Endodermal cell (in vitro differentiated cells): ENCODE measurements around the gene TUBGCP3. TPM values are rescaled to one million over a fixed set of nuclear protein-coding genes. Genes with fewer than 3 reads are reported as not detected.

Experiments used
- DNase-seq: peaks from one replicate; pipeline ENCODE4 v3.0.0-alpha.2; 2017
- H3K27ac ChIP-seq: 2 replicates; pipeline ENCODE4 v1.5.1; 2013; ENCODE audit warnings: mild to moderate bottlenecking, low read depth, low read length, moderate library complexity
- H3K27me3 ChIP-seq: 2 replicates; pipeline ENCODE4 v1.6.1; 2013; ENCODE audit warnings: mild to moderate bottlenecking, low read length, moderate library complexity; ENCODE audit not compliant: insufficient read depth, control insufficient read depth, poor library complexity, severe bottlenecking
- H3K36me3 ChIP-seq: 2 replicates; pipeline ENCODE4 v1.7.0; 2013; ENCODE audit warnings: mild to moderate bottlenecking, low read length, moderate library complexity; ENCODE audit not compliant: control insufficient read depth, insufficient read depth
- H3K4me1 ChIP-seq: one replicate; pipeline ENCODE4 v1.7.0; 2013; ENCODE audit warnings: low read length; ENCODE audit not compliant: control insufficient read depth, insufficient read depth
- H3K4me3 ChIP-seq: 2 replicates; pipeline ENCODE4 v1.5.1; 2013; ENCODE audit warnings: mild to moderate bottlenecking, low read length, moderate library complexity
- H3K9ac ChIP-seq: 2 replicates; pipeline ENCODE4 v1.6.1; 2013; ENCODE audit warnings: mild to moderate bottlenecking, low read length, moderate library complexity; ENCODE audit not compliant: poor library complexity, severe bottlenecking; ENCODE audit errors: extremely low read depth
- H3K9me3 ChIP-seq: 2 replicates; pipeline ENCODE4 v1.6.1; 2013; ENCODE audit warnings: mild to moderate bottlenecking, low read length, moderate library complexity; ENCODE audit not compliant: control insufficient read depth
- H3K27ac Mint-ChIP-seq: 2 replicates; pipeline ENCODE4 v1.8.0; 2020; ENCODE audit warnings: mixed read lengths
- H3K27me3 Mint-ChIP-seq: 2 replicates; pipeline ENCODE4 v1.8.0; 2021; ENCODE audit warnings: mild to moderate bottlenecking, mixed read lengths; ENCODE audit not compliant: insufficient read depth
- H3K36me3 Mint-ChIP-seq: 2 replicates; pipeline ENCODE4 v1.8.0; 2020; ENCODE audit warnings: low read depth, mixed read lengths
- H3K4me1 Mint-ChIP-seq: 2 replicates; pipeline ENCODE4 v1.8.0; 2020; ENCODE audit warnings: mixed read lengths
- H3K4me3 Mint-ChIP-seq: 2 replicates; pipeline ENCODE4 v1.8.0; 2020; ENCODE audit warnings: mild to moderate bottlenecking, moderate library complexity, mixed read lengths
- H3K9me3 Mint-ChIP-seq: 2 replicates; pipeline ENCODE4 v1.8.0; 2020; ENCODE audit warnings: mild to moderate bottlenecking, mixed read lengths
- WGBS, 2 experiments: methylation state at CpG; one replicate each; pipeline versions ENCODE4 v1.1.5 to v1.1.7; 2013; ENCODE audit warnings: missing lambda C conversion rate in 2 of 2, mixed read lengths in 1 of 2; ENCODE audit not compliant: insufficient coverage in 1 of 2, insufficient read length in 1 of 2; 5-methylcytosine and 5-hydroxymethylcytosine counted together
- total RNA-seq, 2 donors: library from RNA; stranded (reverse); fragmentation: NEBNext Ultra II Directional in 1 of 2; extraction: Animal tissue kit (Norgen Biotek cat#: 25700) in 1 of 2; gene quantifications; 2 replicates in 1 of 2; 3 replicates in 1 of 2; pipeline ENCODE4 v1.2.1, GENCODE V29; 2021
- TF ChIP-seq, protein P1 (sequence below): fragments of 200-600 bp; sonication (generic); conservative IDR thresholded peaks from 2 replicates; pipeline ENCODE4 v1.5.0; 2021; ENCODE audit warnings: antibody characterized with exemption, mild to moderate bottlenecking

Gene TUBGCP3
- total RNA-seq, 2 donors from 2014 or later, result 34.7 to 55.3 TPM

DNA sequence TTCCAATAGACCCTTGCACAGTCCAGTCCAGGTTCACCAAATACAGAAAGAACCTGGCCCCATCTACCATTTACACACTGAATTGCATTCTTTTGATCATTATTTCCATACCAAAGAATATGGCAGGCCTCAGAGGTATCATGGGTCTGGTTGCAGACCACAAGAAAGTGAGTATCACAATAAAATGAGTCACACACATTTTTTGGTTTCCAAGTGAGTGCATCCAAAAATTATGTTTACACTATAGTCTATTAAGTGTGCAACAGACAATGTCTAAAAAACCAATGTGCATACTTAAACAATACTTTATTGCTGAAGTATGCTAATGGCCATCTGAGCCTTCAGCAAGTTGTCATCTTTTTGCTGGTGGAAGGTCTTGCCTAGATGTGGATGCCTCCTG lies 106.5 kb downstream of the TUBGCP3 start:
- Mint-ChIP-seq H3K27me3 (no peaks in the 10 kb centered on the region), H3K4me1 (no peaks in the 10 kb centered on the region), H3K27ac (no peak overlapping the region), H3K36me3 (peaks cover 11% of the 10 kb centered on the region), H3K4me3 (no peak overlapping the region), H3K9me3 (no peaks in the 10 kb centered on the region)
- Histone ChIP-seq H3K4me1 (no peaks in the 10 kb centered on the region), H3K9ac (no peak overlapping the region), H3K27me3 (no peaks in the 10 kb centered on the region), H3K9me3 (no peaks in the 10 kb centered on the region), H3K4me3 (no peak overlapping the region), H3K27ac (no peak overlapping the region), H3K36me3 (peaks cover 9% of the 10 kb centered on the region)
- TF ChIP-seq, protein P1, sequence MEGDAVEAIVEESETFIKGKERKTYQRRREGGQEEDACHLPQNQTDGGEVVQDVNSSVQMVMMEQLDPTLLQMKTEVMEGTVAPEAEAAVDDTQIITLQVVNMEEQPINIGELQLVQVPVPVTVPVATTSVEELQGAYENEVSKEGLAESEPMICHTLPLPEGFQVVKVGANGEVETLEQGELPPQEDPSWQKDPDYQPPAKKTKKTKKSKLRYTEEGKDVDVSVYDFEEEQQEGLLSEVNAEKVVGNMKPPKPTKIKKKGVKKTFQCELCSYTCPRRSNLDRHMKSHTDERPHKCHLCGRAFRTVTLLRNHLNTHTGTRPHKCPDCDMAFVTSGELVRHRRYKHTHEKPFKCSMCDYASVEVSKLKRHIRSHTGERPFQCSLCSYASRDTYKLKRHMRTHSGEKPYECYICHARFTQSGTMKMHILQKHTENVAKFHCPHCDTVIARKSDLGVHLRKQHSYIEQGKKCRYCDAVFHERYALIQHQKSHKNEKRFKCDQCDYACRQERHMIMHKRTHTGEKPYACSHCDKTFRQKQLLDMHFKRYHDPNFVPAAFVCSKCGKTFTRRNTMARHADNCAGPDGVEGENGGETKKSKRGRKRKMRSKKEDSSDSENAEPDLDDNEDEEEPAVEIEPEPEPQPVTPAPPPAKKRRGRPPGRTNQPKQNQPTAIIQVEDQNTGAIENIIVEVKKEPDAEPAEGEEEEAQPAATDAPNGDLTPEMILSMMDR, result no peak
- DNase-seq, result no peak

DNA sequence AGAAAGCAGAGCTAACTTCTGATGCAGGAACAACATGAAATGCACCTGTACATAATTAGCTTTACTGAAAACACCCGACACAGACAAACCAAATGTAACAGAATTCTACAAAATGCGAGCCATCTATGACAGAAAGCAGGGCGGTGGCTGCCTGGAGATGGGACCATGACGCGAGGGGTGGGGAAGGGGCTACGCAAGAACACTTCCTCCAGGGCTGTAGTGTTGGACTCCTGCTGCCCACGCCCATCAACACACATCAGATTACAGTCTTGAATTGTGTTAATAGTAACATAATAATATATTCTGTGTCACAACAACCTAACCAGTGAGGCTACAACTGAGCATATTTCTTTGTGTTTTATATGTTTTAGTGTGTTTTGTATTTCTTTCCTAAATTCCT lies 108.6 kb downstream of the TUBGCP3 start:
- Mint-ChIP-seq H3K27ac (no peak overlapping the region), H3K9me3 (no peaks in the 10 kb centered on the region), H3K4me3 (no peak overlapping the region), H3K27me3 (no peaks in the 10 kb centered on the region), H3K4me1 (no peaks in the 10 kb centered on the region), H3K36me3 (peaks cover 2% of the 10 kb centered on the region)
- DNase-seq, result no peak
- 89 to 93% methylated on average over 3 to 7 of the region's 7 CpGs for WGBS, 2 experiments
- no peaks in the 10 kb centered on the region for H3K36me3 ChIP-seq
- TF ChIP-seq, protein P1, result no peak
- H3K4me3 ChIP-seq, result no peak overlapping the region
- no peaks in the 10 kb centered on the region for H3K27me3 ChIP-seq
- no peak overlapping the region for H3K27ac ChIP-seq
- no peaks in the 10 kb centered on the region for H3K4me1 ChIP-seq
- H3K9ac ChIP-seq, result no peak overlapping the region
- H3K9me3 ChIP-seq, result no peaks in the 10 kb centered on the region

DNA sequence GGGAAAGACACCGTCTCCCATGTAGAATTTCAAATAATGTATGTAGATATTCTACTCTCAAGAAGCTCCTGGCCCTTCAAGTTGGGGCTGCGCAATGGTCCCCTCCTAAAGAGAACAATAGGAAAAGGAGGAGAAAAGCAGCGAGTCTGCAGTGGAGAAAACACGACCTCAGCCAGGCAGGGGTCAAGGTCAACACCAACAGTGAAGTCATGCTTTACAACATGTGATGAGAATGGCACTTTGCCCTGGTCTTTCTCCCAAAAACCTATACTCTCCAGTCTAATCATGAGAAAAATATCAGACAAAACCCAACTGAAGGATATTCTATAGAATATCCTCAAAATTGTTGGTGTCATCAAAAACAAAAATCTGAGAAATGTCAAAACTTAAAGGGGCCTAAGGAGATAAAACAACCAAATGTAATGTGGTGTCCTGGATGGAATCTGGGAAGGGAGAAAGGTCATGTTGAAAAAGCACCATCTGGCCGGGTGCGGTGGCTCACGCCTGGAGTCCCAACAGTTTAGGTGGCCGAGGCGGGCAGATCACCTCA lies 110.8 kb downstream of the TUBGCP3 start:
- Mint-ChIP-seq H3K27ac (no peak overlapping the region), H3K27me3 (no peaks in the 10 kb centered on the region), H3K4me1 (no peaks in the 10 kb centered on the region), H3K36me3 (no peaks in the 10 kb centered on the region), H3K9me3 (peaks cover 2% of the 10 kb centered on the region), H3K4me3 (no peak overlapping the region)
- Histone ChIP-seq H3K4me1 (no peaks in the 10 kb centered on the region), H3K4me3 (no peak overlapping the region), H3K36me3 (no peaks in the 10 kb centered on the region), H3K9ac (no peak overlapping the region), H3K27me3 (no peaks in the 10 kb centered on the region), H3K9me3 (no peaks in the 10 kb centered on the region), H3K27ac (no peak overlapping the region)
- TF ChIP-seq, protein P1, result no peak
- DNase-seq, result no peak
- WGBS, 2 experiments, result 92 to 98% methylated on average over 7 to 9 of the region's 9 CpGs
